Adipocyte (in vitro differentiated cells): ENCODE data around the gene THEM5.

Experiments
- DNase-seq: peaks from one replicate; pipeline ENCODE4 v3.0.0-alpha.2; 2015; ENCODE audit warnings: low read depth
- H3K27me3 ChIP-seq: replicated peaks from 2 replicates; pipeline ENCODE4 v1.7.0; 2013; ENCODE audit warnings: mild to moderate bottlenecking, low read length, moderate library complexity; ENCODE audit not compliant: control insufficient read depth, insufficient read depth
- H3K36me3 ChIP-seq: 2 replicates; pipeline ENCODE4 v1.7.0; 2013; ENCODE audit warnings: low read length, mild to moderate bottlenecking, moderate library complexity; ENCODE audit not compliant: control insufficient read depth, insufficient read depth, severe bottlenecking
- H3K4me1 ChIP-seq: 2 replicates; pipeline ENCODE4 v1.7.0; 2013; ENCODE audit warnings: mild to moderate bottlenecking, low read length, moderate library complexity; ENCODE audit not compliant: control insufficient read depth, insufficient read depth
- H3K4me3 ChIP-seq: 2 replicates; pipeline ENCODE4 v1.7.0; 2013; ENCODE audit warnings: mild to moderate bottlenecking, low read length, moderate library complexity
- H3K9ac ChIP-seq: 2 replicates; pipeline ENCODE4 v1.7.0; 2013; ENCODE audit warnings: mild to moderate bottlenecking, low read length, moderate library complexity
- H3K9me3 ChIP-seq: 2 replicates; pipeline ENCODE4 v1.7.0; 2013; ENCODE audit warnings: mild to moderate bottlenecking, low read length, moderate library complexity; ENCODE audit not compliant: control insufficient read depth

Gene THEM5

GRCh38 chr1:151815716-151816327 lies 37.7 kb downstream of the THEM5 start:
- Histone ChIP-seq H3K4me1 (peaks cover 21% of the 10 kb centered on the region), H3K4me3 (no peak overlapping the region), H3K36me3 (no peaks in the 10 kb centered on the region), H3K9ac (no peak overlapping the region), H3K27me3 (peaks cover 49% of the 10 kb centered on the region), H3K9me3 (no peaks in the 10 kb centered on the region)
- no peak for DNase-seq

- Histone ChIP-seq H3K9me3 (no peaks in the 10 kb centered on the region), H3K9ac (no peak overlapping the region), H3K27me3 (peaks cover 49% of the 10 kb centered on the region), H3K36me3 (no peaks in the 10 kb centered on the region), H3K4me3 (no peak overlapping the region), H3K4me1 (peaks cover 20% of the 10 kb centered on the region)
- DNase-seq, result no peak
Measured at GRCh38 chr1:151814971-151815545, 38.5 kb downstream of the THEM5 start.

GRCh38 chr1:151814426-151814825 lies 39.1 kb downstream of the THEM5 start:
- Histone ChIP-seq H3K4me1 (peaks cover 20% of the 10 kb centered on the region), H3K9me3 (no peaks in the 10 kb centered on the region), H3K27me3 (peaks cover 49% of the 10 kb centered on the region), H3K9ac (no peak overlapping the region), H3K36me3 (no peaks in the 10 kb centered on the region), H3K4me3 (no peak overlapping the region)
- no peak for DNase-seq

- H3K36me3 ChIP-seq, result no peaks in the 10 kb centered on the region
- H3K9me3 ChIP-seq, result no peaks in the 10 kb centered on the region
- H3K27me3 ChIP-seq, result peaks cover 48% of the 10 kb centered on the region
- no peak overlapping the region for H3K9ac ChIP-seq
- peaks cover 23% of the 10 kb centered on the region for H3K4me1 ChIP-seq
- DNase-seq, result no peak
- no peak overlapping the region for H3K4me3 ChIP-seq
Measured at GRCh38 chr1:151813271-151813977, 40.1 kb downstream of the THEM5 start.

- H3K4me3 ChIP-seq, result peak overlapping the region; percentile 10
- peaks cover 23% of the 10 kb centered on the region for H3K4me1 ChIP-seq
- H3K9me3 ChIP-seq, result no peaks in the 10 kb centered on the region
- no peak for DNase-seq
- H3K36me3 ChIP-seq, result no peaks in the 10 kb centered on the region
- peaks cover 54% of the 10 kb centered on the region for H3K27me3 ChIP-seq
- H3K9ac ChIP-seq, result no peak overlapping the region
Measured at GRCh38 chr1:151811181-151811580, 42.3 kb downstream of the THEM5 start.

- Histone ChIP-seq H3K4me3 (no peak overlapping the region), H3K9ac (peak overlapping the region; percentile 0), H3K27me3 (peaks cover 51% of the 10 kb centered on the region), H3K9me3 (no peaks in the 10 kb centered on the region), H3K36me3 (no peaks in the 10 kb centered on the region), H3K4me1 (peaks cover 23% of the 10 kb centered on the region)
- DNase-seq, result no peak
Measured at GRCh38 chr1:151809985-151810556, 43.4 kb downstream of the THEM5 start.

- Histone ChIP-seq H3K4me1 (peaks cover 23% of the 10 kb centered on the region), H3K4me3 (no peak overlapping the region), H3K27me3 (peaks cover 51% of the 10 kb centered on the region), H3K36me3 (no peaks in the 10 kb centered on the region), H3K9ac (peak overlapping the region; percentile 0), H3K9me3 (no peaks in the 10 kb centered on the region)
- no peak for DNase-seq
Measured at GRCh38 chr1:151809290-151809984, 44.1 kb downstream of the THEM5 start.

- no peak for DNase-seq
- peaks cover 56% of the 10 kb centered on the region for H3K27me3 ChIP-seq
- H3K36me3 ChIP-seq, result no peaks in the 10 kb centered on the region
- H3K4me3 ChIP-seq, result no peak overlapping the region
- H3K9ac ChIP-seq, result no peak overlapping the region
- no peaks in the 10 kb centered on the region for H3K9me3 ChIP-seq
- peaks cover 23% of the 10 kb centered on the region for H3K4me1 ChIP-seq
Measured at GRCh38 chr1:151807766-151808165, 45.7 kb downstream of the THEM5 start.

GRCh38 chr1:151807131-151807530 lies 46.4 kb downstream of the THEM5 start:
- H3K4me3 ChIP-seq, result no peak overlapping the region
- DNase-seq, result no peak

GRCh38 chr1:151806170-151806569 lies 47.3 kb downstream of the THEM5 start:
- Histone ChIP-seq H3K27me3 (peaks cover 70% of the 10 kb centered on the region), H3K36me3 (no peaks in the 10 kb centered on the region), H3K9ac (no peak overlapping the region), H3K4me3 (no peak overlapping the region), H3K9me3 (no peaks in the 10 kb centered on the region), H3K4me1 (peaks cover 19% of the 10 kb centered on the region)
- no peak for DNase-seq

More at GRCh38 chr1:151807131-151807530, 46.4 kb downstream of the THEM5 start:
- Histone ChIP-seq H3K4me1 (peaks cover 23% of the 10 kb centered on the region), H3K27me3 (peaks cover 62% of the 10 kb centered on the region), H3K9ac (no peak overlapping the region), H3K9me3 (no peaks in the 10 kb centered on the region), H3K36me3 (no peaks in the 10 kb centered on the region)
